GM15510 (cell line): ENCODE data around the gene MS4A4E.

ENCODE experiments used
- POLR2A ChIP-seq: IDR thresholded peaks from 3 replicates; pipeline ENCODE4 v1.6.1; 2011; ENCODE audit warnings: borderline replicate concordance; ENCODE audit not compliant: insufficient read length; ENCODE audit errors: extremely low read depth

MS4A4E gene

GRCh38 chr11:60184824-60185511 lies 58.0 kb downstream of the MS4A4E start:
- TF ChIP-seq POLR2A, result no peak

- TF ChIP-seq POLR2A, result no peak
These were observed 59.2 kb downstream of the MS4A4E start for GRCh38 chr11:60183591-60184205.

- TF ChIP-seq POLR2A, result no peak
These were observed 60.2 kb downstream of the MS4A4E start, which contains the start of gene MS4A6A for GRCh38 chr11:60182541-60183330. MS4A6A (minus strand) TSS chr11:60183083; CDS start chr11:60181727, 1,356 bp downstream.

- TF ChIP-seq POLR2A, result no peak
These were observed 67.1 kb downstream of the MS4A4E start for GRCh38 chr11:60175860-60176275.

GRCh38 chr11:60172011-60172410 lies 70.9 kb downstream of the MS4A4E start:
- no peak for TF ChIP-seq POLR2A

- no peak for TF ChIP-seq POLR2A
These were observed 72.4 kb downstream of the MS4A4E start for GRCh38 chr11:60170566-60170965.

- no peak for TF ChIP-seq POLR2A
These were observed 73.5 kb downstream of the MS4A4E start for GRCh38 chr11:60169264-60169915.

GRCh38 chr11:60168306-60168705 lies 74.6 kb downstream of the MS4A4E start:
- TF ChIP-seq POLR2A, result no peak

GRCh38 chr11:60165951-60166350 lies 77.0 kb downstream of the MS4A4E start:
- no peak for TF ChIP-seq POLR2A

GRCh38 chr11:60165538-60165937 lies 77.4 kb downstream of the MS4A4E start:
- no peak for TF ChIP-seq POLR2A

GRCh38 chr11:60164550-60165075 lies 78.3 kb downstream of the MS4A4E start:
- TF ChIP-seq POLR2A, result no peak

GRCh38 chr11:60161766-60162165 lies 81.2 kb downstream of the MS4A4E start:
- no peak for TF ChIP-seq POLR2A

GRCh38 chr11:60161107-60161506 lies 81.8 kb downstream of the MS4A4E start:
- TF ChIP-seq POLR2A, result no peak

- TF ChIP-seq POLR2A, result no peak
These were observed 83.1 kb downstream of the MS4A4E start for GRCh38 chr11:60159868-60160267.

- TF ChIP-seq POLR2A, result no peak
These were observed 83.7 kb downstream of the MS4A4E start for GRCh38 chr11:60159284-60159683.
